NCI-H1930 (cell line): Measurements from ENCODE around the gene SLC25A13.
"Not testable (repeated sequence)": the region's sequence is repeated elsewhere in the genome, so short reads cannot be mapped to it uniquely, and the experiment has no call there.

Experiments
- DNase-seq, 2 experiments: peaks; one replicate each; lab custom pipeline; 2025; lab: John Stamatoyannopoulos, UW

The SLC25A13 gene, protein sequence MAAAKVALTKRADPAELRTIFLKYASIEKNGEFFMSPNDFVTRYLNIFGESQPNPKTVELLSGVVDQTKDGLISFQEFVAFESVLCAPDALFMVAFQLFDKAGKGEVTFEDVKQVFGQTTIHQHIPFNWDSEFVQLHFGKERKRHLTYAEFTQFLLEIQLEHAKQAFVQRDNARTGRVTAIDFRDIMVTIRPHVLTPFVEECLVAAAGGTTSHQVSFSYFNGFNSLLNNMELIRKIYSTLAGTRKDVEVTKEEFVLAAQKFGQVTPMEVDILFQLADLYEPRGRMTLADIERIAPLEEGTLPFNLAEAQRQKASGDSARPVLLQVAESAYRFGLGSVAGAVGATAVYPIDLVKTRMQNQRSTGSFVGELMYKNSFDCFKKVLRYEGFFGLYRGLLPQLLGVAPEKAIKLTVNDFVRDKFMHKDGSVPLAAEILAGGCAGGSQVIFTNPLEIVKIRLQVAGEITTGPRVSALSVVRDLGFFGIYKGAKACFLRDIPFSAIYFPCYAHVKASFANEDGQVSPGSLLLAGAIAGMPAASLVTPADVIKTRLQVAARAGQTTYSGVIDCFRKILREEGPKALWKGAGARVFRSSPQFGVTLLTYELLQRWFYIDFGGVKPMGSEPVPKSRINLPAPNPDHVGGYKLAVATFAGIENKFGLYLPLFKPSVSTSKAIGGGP

DNA sequence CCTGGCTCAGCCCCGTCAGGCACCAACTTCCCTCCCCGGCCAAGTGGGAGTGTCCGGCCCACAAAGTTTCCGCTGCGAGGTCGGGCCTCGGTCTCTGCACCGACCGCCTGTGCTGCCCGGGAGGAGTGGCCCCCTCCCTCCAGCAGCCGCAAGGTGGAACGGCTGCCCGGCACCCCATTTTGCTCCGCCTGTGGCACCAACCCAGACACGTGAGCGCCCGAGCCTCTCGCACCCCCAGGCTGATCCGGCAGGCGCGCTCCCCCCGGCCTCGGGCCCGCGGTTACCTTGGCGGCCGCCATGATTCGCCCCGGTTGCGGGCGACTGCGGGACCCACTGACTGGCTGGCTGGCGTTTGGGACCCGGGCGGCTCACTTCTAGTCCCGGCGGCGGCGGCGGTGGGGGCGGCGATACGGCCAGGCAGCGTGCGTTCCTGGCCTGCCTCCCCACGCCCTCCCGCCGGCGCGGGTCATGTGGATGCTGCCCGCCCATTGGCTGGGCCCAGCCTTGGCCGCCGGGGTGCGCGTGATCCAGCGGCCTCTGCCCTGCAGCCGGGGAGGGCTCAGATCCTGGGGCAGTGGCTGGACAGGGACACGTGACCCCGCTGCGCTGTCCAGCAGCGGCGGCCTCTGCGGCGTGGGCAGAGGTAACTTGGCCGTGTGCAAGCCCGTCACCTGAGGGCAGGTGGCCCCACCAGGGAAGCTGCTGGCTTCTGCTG is at the start of gene SLC25A13:
TSS of gene SLC25A13 (minus strand) at position 441 of the 715 bp plus-strand sequence. CDS start at position 299, 142 bp downstream.
- DNase-seq: peak; percentile 71 to 85

DNA sequence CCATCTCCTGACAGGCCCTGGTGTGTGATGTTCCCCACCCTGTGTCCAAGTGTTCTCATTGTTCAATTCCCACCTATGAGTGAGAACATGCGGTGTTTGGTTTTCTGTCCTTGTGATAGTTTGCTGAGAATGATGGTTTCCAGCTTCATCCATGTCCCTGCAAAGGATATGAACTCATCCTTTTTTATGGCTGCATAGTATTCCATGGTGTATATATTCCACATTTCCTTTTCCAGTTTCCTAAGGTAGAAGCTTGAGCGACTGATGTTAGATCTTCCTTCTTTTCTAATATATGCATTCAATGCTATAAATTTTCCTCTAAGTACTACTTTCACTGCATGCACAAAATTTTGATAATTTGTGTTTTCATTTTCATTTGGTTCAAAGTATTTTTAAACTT is 44.0 kb upstream of the SLC25A13 start:
- DNase-seq: not testable (repeated sequence)

DNA sequence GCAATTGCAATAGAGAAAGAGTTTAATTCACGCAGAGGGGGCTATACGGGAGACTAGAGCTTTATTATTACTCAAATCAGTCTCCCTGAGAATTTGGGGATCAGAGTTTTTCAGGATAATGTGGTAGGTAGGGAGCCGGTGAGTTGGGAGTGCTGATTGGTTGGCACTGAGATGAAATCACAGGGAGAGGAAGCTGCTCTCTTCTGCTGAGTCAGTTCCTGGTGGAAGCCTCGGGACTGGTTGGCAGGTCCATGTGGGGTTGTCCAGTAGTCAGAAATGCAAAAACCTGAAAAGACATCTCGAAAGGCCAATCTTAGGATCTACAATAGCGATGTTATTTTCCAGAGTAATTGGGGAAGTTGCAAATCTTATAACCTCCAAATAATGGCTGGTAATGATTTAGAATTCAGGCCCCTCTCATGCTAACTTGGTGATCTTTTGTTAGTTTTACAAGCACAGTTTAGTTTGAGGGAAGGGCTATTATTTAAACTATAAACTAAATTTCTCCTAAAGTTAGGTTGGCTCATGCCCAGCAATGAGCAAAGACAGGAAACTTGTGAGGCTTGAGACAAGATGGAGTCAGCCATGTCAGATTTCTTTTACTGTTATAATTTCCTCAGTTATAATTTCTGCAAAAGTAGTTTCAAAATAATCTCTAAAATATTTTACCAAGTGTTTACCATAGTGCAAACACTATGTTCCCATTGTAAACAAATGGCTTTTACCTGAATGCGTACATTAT is 39.4 kb upstream of the SLC25A13 start:
- no peak for DNase-seq

DNA sequence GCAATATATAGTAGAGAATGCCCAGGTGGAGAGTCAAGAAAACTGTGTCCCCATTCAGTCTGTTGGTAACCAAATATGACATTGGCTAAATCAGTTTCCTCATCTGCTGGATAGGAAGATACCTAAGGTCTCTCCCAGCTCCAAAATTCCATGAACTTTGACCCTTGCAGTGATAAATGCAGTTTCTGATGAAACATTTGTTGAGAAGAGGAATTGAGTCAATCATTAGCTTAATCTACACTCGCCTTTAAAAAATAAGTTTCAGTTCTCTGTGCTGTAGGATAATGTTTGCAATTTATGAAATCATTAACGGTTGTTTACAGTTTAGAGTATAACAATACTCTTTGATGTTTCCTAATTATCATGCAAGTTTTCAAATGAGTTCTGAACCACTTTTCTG is 38.0 kb upstream of the SLC25A13 start:
- DNase-seq: no peak

DNA sequence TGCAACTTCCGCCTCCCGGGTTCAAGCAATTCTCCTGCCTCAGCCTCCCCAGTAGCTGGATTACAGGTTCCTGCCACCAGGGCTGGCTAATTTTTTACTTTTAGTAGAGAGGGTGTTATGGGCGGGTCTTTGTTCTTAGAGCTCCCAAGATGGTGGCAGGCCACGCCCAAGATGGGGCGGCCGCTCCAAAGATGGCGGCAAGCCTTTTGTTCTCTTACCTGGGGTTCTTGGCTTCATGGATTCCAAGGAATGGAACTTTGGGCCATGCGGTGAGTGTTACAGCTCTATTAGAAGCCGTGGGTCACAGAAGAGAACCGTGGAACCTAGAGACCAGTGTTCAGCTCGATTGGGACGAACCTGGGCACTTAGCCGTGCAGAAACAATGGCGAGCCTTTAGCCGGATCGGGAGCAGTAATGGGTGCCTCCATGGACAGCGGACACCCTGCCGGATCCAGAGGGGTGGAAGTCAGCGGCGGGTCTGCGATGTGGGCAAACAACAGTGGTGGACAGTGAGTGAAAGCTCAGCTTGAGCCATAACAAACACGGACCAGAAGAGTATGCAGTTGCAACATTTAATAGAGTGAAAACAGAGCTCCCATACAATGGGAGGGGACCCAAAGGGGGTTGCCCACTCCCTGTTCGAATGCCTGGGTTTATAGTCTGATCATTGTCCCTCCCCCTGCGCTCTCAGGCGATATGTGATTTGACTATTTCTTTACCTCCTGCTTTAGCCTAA is 36.5 kb upstream of the SLC25A13 start:
- not testable (repeated sequence) for DNase-seq

DNA sequence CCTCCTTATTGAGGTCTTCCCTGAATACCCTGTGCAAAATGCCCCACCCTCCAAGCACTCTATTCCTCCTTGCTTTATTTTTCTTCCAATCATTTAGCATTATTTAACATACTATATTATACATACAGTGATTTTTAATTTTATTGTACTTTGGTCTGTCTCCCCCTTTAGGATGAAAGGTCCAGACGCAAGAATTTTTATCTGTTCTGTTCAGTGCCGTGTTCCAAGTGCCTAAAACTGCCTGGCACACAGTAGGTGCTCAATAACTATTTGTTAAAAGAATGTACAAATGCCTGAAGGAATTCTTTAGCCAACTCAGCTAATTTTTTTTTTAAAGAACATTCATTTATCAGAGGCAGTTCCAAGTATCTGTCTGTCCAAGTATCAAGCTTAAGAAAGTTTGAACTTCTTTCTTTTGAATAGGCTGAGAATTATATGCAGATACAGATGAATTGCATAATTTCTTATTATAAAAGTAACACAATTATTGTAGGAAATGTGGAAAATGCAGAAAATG is 34.1 kb upstream of the SLC25A13 start:
- DNase-seq: no peak

DNA sequence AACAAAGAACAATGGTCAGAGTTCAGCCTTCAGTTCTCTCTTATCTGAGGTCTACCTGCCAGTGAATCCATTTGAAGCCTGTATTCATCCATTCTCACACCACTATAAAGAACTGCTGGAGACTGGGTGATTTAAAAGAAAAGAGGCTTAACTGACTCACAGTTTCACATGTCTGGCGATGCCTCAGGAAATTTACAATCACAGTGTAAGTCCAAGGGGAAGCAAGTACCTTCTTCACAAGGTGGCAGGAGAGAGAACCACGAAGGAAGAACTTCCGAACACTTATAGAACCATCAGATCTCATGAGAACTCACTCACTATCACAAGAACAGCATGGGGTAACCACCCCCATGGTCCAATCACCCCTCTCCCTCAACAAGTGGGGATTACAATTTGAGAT is 33.0 kb upstream of the SLC25A13 start:
- no peak for DNase-seq

DNA sequence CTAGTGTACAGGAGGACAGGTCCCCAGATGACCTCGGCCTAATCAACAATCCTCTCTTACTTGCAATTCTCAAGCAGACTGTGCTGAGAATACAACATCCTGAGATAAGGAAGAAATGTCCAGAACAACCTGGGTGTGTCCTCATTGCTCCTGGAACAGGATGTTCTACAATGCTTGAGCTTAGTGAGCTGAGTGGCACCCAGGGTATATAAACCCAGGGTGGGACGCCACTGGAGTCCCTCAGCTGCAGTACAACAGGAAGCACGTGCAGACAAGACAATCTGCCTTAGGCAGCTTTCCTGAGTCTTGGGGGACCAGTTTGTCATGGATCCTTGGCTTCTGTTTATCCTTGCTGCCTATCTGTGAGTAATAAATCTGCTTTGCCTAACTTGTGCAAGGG is 27.7 kb upstream of the SLC25A13 start:
- DNase-seq: no peak

DNA sequence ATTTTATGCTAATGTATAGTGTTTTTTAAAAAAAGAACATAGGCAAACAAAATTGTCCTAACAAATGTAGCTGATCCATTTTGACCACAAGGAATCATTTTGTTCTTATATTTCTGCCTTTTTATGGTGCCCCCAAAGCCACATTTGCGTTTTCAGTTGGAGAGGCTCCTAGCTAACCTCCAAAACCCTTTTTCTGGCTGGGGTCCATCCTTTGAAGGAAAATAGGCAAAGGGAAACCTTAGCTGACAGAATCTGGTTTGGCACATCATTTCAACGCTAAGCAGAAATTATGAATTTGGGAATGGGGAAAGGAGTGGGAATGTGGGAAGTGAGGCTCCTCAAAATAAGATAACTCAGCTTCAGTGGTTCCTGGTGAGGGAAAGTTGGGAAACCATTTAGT is 25.6 kb upstream of the SLC25A13 start:
- DNase-seq: no peak

DNA sequence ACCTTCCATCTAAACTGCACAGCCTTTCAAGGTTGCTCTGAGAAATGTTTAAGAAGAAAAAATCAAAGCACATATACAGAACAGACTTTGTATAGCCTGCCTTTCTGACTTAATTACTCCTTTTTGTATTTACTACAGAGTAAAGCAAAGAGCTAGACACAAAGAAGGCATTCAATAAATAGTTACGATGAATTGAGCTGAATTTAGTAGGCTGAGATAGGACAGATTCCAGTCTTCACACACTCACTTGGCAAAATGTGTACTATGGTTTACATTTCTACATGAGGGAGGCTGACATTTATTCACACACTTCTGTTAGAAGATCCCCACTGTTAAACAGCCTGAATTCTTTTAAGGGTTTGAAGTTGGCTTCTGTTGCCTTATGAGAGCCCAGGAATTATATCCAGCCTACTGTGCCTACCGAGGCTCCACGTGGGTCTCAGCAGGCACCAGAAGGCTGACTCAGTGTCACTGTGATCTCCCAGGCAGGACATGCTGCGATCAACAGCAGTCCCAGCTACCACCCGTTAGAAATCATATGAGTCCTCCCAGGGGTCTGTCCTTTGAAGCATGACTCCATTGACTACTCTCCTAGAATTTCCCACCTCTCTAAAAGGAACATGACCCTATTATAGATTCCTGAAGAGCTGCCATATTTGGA is 24.5 kb upstream of the SLC25A13 start:
- DNase-seq: peak in 1 of 2 experiments; percentile 40

DNA sequence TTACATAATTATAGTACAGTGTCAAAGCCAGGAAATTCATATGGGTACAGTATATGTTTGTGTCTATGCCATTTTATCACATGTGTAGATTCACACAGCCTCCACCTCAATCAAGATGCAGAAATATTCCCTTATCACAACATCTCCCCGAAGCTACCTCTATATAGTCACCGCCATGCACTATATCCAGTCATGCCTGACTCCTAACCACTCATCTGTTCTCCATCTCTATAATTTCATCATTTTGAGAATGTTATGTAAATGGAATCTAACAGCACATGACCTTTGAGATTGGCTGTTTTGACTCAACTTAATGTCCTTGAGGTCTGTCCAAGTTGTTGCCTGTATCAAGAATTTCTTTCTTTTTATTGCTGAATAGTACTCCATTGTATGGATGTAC is 22.3 kb upstream of the SLC25A13 start:
- no peak for DNase-seq

DNA sequence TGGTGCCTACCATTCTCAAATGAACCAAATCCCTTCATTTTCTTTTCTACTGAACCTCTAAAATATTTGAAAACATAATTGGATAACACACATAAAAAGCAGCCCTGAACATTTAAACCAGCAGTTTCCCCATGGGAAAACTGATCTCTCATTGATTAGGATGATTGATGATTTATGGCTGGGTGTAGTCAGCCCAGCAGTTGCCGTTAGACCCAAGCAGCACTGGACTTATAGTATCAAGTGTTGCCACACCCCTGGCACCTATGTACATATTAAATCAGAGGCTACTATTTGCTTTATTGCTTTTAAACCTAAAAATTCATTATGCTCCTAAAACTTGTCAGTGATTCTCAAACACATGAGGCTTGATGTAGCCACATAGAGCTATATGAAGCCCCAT is 20.2 kb upstream of the SLC25A13 start:
- no peak for DNase-seq

DNA sequence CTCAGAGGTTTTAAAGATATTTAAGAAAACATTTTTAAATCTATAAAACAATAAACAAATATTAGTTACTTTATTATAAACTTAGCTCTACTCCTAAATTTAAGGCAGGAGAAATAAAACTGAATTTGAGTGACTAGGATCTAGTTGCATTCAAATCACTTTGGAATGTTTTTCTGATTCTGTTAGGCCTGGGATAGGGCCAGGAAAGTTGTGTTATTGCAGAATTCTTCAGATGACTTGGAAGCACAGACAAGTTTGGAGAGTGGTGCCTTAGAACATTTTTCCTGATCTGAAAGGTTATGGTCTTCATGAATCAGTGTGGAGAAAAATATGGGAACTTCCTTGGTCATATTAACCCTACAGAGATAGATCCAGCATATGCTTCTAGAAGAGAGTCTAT is 15.6 kb upstream of the SLC25A13 start:
- no peak for DNase-seq

DNA sequence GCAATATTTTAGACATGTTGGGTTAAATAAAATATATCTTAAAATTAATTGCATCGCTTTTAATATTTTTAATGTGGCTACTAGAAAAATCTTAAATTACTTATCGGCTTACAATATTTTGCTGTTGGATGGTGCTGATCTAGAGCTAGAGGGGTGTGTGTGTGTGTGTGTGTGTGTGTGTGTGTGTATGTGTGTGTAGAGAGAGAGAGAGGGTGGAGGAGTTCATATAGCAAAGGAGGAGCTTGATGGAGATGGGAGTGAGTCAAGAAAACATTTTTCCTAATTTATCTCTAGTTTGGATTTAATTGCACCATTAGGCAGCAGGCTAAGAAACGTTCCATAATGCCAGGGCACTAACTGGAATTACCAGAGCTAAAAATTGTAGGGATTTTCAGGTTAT is 10.4 kb upstream of the SLC25A13 start:
- no peak for DNase-seq

DNA sequence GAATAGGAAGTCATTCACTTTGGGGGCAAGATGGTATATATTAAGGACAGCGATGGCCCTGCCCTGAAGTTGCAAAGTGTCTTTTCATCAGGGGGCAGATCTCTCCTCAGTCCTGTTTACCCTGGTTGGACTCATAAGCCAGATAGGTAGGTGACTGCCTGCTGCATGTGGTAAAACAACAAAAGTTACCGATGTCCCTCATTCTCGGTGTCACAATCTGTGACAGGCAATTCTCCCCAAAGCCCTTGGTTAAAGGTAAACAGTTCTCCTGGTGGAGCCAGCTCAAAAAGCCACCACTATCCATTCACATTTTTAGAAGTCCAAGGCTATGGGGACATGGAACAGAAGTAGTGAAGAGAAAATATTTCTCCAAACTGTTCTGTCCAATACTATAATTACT is 9.9 kb upstream of the SLC25A13 start:
- no peak for DNase-seq

DNA sequence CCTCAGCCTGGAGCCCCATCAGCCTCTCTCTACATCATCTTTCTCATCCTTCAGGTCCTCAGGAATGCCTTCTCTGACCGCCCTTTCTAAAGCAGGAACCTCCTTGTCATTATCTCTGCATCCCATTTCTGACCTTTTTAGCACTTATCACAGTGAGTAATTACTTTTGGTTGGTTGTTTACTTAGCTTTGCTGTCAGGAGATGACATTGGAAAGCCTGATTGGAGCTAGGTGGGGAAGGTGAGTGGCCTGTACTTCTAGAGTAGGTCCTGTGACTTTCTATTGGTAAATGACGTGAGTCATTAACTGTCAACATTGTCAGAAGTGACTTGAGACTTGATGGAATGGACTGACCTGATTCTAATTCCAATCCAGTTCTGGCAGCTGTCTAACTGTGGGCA is 9.3 kb upstream of the SLC25A13 start:
- DNase-seq: no peak

DNA sequence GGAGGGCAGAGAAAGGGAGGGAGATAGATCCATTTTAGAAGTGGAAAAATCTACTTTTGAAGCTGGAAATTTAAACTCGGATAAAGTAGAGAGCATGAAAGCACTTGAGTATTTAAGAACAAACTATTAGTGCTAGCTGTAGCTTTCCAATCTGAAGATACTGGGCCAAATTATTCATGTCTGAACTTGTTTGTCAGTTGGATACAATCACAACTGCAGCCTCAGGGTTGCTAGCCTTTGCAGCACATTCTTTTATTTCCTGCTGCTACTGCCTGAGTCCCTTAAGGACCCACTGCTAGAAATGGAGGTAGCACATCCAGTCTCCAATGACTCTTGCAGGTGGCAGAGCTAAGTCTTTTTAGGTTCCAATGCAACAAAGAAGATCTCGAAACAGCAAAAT is 8.3 kb upstream of the SLC25A13 start:
- no peak for DNase-seq

DNA sequence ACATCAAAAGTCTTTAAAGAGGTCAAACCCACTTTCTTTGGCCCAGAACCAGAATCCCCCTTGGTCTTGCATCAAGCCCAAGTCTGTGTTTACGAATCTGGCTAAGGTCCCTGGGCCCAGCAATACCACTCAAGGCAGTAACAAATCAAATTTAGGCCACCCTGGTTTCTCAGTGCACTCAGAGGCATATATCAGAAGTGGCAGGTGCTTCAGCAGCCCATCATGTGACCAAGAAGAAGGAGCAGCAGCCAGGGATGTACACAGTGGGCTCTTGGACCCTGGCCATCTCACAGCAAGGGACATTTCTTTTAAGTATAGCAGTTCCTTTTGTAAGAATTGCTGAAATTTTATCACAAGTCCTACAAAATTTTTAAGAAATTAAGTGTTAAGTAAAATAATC is 7.3 kb upstream of the SLC25A13 start:
- no peak for DNase-seq

DNA sequence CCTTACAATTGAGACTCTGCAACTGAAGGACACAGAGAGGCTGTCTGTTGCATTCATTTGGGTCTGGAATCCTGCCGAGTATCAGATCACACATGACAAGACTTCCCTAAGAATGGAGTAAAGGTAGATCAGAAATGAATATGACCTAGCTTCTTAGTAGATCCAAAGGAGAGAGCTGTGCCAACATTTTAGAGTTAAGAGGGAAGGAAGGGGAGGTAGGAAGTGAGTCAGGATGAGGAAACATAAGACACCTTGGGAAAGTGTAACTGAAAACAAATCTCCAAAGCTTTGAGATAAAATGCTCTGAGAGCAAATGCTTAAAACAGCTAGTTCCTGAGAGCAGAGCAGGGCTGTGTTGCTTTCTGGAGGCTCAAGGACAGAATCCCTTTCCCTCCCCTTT is 6.1 kb upstream of the SLC25A13 start:
- DNase-seq: no peak

DNA sequence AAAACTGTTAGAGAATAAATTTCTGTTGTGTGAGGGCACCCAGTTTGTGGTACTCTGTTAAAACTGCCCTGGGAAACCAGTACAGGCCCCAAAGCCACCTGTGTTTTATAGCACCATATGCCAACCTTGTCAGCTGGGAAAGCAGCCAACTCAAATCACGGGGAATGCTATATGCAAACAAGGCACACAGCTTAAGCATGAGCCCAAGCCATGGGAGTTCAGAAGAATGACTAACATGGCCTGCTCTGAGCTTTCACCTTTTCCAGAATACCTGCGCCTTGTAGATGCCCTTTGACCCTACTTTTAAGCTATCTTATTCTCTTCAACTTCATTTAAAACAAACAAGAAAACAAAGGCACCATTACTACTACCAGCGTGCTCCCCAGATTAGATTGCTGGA is 5.5 kb upstream of the SLC25A13 start:
- DNase-seq: no peak

DNA sequence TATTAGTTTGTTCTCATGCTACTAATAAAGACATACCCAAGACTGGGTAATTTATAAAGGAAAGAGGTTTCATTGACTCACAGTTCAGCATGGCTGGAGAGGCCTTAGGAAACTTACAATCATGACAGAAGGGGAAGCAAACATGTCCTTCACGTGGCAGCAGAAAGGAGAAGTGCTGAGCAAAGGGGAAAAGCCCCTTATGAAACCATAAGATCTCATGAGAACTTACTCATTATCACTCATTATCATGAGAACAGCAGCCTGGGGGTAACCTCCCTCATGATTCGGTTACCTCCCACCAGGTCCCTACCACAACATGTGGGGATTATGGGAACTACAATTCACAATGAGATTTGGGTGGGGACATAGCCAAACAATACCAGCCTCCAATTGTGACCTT is 4.9 kb upstream of the SLC25A13 start:
- DNase-seq: not testable (repeated sequence)
